GM19238 (cell line): ENCODE measurements around the gene CXorf58.
"Not testable (repeated sequence)": the region's sequence is repeated elsewhere in the genome, so short reads cannot be mapped to it uniquely, and the experiment has no call there.

Experiments
- DNase-seq: peaks from one replicate; pipeline ENCODE4 v3.0.0; 2011; ENCODE audit warnings: low spot score; ENCODE audit not compliant: insufficient read length

CXorf58 gene

GRCh38 chrX:23952984-23953907 lies 45.4 kb downstream of the CXorf58 start:
- peak; percentile 43 for DNase-seq

GRCh38 chrX:23953908-23954269 lies 46.1 kb downstream of the CXorf58 start:
- DNase-seq, result no peak

- no peak for DNase-seq
Observed at GRCh38 chrX:23954396-23954795, 46.6 kb downstream of the CXorf58 start.

GRCh38 chrX:23959781-23960180 lies 52.0 kb downstream of the CXorf58 start:
- DNase-seq, result no peak

GRCh38 chrX:23964191-23964590 lies 56.4 kb downstream of the CXorf58 start:
- DNase-seq, result no peak

- DNase-seq, result not testable (repeated sequence)
Observed at GRCh38 chrX:23965630-23966029, 57.8 kb downstream of the CXorf58 start.

- DNase-seq, result no peak
Observed at GRCh38 chrX:23978491-23978890, 70.7 kb downstream of the CXorf58 start.

GRCh38 chrX:23980011-23980441 lies 72.2 kb downstream of the CXorf58 start:
- no peak for DNase-seq

- no peak for DNase-seq
Observed at GRCh38 chrX:23981222-23981621, 73.4 kb downstream of the CXorf58 start.

- no peak for DNase-seq
Observed at GRCh38 chrX:23981711-23982110, 73.9 kb downstream of the CXorf58 start.

GRCh38 chrX:23982891-23983290 lies 75.1 kb downstream of the CXorf58 start:
- no peak for DNase-seq
